ENCODE measurements around the gene SLC33A1.

The SLC33A1 gene

DNA sequence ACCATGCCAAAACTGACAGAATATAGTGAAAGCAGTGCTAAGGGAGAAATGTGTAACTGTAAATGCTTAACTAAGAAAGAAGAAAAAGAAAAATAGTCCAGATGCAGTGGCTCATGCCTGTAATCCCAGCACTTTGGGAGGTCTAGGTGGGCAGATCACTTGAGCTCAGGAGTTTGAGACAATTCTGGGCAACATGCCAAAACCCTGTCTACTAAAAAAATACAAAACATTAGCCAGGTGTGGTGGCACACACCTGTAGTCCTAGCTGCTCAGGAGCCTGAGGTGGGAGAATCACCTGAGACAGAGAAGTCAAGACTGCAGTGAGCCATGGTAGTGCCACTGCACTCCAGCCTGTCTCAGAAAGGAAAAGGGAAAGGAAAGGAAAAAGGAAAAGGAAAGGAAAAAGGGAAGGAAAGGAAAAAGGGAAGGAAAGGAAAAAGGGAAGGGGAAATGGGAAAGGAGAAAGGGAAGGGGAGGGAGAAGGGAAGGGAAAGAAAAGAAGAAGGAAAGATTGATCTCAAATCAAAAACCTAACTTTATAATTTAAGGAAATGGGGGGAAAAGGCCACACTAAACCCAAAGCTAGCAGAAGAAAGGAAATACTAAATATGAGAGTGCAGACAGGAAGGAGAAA is 68.4 kb downstream of the SLC33A1 start:
- DNase-seq, result peak; percentile 70

DNA sequence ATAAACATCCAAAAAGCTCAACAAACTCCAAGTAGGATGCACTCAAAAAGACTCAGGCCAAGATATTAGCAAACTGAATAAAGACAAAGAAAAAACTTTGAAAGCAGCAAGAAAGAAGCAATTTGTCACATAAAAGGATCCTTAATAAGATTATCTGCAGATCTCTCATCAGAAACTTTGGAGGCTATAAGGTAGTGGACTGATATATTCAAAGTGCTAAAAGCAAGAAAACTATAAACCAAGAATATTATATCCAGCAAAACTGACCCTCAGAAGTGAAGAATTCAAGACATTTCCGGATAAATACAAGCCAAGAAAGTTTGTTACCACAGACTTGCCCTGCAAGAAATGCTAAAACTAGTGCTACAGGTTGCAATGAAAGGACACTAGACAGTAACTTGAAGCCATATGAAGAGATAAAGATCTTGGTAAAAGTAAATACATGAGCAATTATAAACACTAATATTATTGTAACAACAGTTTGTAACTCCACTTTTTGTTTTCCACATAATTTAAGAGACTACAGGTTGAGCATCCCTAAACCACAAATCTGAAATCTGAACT is 71.8 kb downstream of the SLC33A1 start:
- no peak for DNase-seq

DNA sequence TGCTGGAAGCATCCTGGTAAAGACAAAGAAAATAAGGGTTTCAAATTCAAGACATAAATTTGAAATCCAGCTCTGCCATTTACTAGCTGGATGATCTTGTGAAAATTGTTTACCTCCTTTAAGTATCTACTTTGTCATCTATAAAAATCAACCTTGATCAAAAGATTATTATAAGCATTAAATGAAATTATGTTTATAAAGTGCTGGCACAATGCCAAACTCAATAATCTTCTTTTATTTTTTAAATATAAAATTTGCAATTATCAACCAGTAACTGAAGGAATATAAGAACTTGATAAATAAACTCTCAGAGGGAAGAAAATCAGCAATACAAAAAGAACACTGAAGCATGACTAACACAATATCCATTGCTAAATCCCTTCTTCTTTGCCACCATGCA is 73.9 kb downstream of the SLC33A1 start:
- DNase-seq, result no peak

DNA sequence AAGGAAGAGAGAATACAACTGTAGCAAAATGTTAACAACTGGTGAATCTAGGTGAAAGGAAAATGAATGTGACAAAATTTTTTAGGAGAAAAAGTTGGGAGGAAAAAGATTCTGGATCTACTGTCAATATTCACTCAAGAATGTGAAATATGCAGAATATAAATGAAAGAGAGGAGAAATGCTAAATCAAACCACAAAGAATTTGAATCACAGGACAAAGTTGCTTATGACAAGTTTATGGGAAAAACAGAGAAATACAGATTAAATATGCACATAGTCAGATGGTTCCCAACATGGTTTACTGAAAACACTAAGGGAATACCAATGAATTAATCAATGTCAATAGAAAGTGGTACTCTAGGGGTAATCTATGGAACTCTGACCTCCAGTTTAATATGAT is 75.8 kb downstream of the SLC33A1 start:
- no peak for DNase-seq

DNA sequence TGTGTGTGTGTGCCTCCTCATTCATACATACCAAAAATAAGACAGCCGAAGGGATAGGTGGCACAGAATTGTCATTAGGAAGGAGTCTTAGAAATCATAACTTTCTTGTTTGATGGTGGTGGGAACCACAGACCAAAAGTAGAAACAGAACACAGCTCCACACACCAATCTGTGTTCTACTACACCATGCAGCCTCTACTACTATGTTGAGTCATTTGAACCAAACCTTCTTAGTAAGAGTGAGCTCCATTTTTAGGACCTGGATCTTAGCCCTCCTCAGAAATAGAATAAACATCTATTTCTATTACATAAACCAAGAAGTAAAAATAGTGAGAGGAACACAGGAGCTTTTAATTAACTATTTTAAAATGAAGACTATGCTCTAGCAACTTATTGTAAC is 81.4 kb downstream of the SLC33A1 start:
- no peak for DNase-seq

DNA sequence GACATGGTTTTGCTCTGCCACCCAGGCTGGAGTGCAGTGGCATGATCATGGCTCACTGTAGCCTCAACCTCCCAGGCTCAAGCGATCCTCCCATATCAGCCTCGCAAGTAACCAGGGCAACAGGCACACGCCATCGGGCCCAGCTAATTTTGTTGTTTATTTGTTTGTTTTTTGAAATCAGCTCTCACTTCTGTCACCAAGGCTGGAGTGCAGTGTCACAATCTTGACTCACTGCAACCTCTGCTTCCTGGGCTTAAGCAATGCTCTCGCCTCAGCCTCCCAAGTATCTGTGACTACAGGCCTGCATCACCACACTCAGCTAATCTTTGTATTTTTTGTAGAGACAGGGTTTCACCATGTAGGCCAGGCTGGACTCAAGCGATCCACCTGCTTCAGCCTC is 83.1 kb downstream of the SLC33A1 start:
- DNase-seq, result no peak
